Spleen (tissue), 7 donors: Measurements from ENCODE around the gene ADAMTS12.

Source experiments
- CTCF ChIP-seq, 11 experiments: fragments of 200-600 bp in 7 of 11; fragments of 450-650 bp in 4 of 11; sonication (generic) in 4 of 11; IDR thresholded peaks in 8 of 11; conservative IDR thresholded peaks in 3 of 11; 1 replicate in 7 of 11; 2 replicates in 4 of 11; pipeline versions ENCODE4 v1.4.0 to v1.8.0; 2016 to 2021; ENCODE audit warnings: antibody characterized with exemption in 11 of 11, inconsistent platforms in 4 of 11, mild to moderate bottlenecking in 1 of 11
- POLR2A ChIP-seq, 3 donors: fragments of 450-650 bp; IDR thresholded peaks; one replicate each; pipeline ENCODE4 v1.5.1; 2017; ENCODE audit warnings: antibody characterized with exemption in 3 of 3, mild to moderate bottlenecking in 1 of 3
- donor health status: DM: no; HTN: no; CAD: no; lungs with moderate emphysema.
- donor health status: DM: no; HTN: no; CAD: no.
- donor health status: DM: no; HTN: no; CAD: no.

- no peak for TF ChIP-seq POLR2A (IDR thresholded peaks at IDR 0.05)
- no peak for TF ChIP-seq CTCF (IDR thresholded peaks at IDR 0.05 in 8 of 11, conservative IDR thresholded peaks at IDR 0.05 in 3 of 11)
Measured at GRCh38 chr5:33743099-33743498, 148.7 kb downstream of the ADAMTS12 start.
